ENCODE measurements around the gene ZNF787.

ZNF787 gene

GRCh38 chr19:56142897-56143434 lies 21.9 kb upstream of the ZNF787 start:
- no peak for DNase-seq

GRCh38 chr19:56142087-56142787 lies 21.1 kb upstream of the ZNF787 start:
- no peak for DNase-seq

- peak; percentile 20 to 36 for DNase-seq
Measured at GRCh38 chr19:56141417-56141993, 20.4 kb upstream of the ZNF787 start.

GRCh38 chr19:56140583-56141416 lies 19.7 kb upstream of the ZNF787 start, which contains the start of gene ZNF444:
TSS of gene ZNF444 (plus strand) at chr19:56141287. CDS start at chr19:56146912, 5,625 bp downstream.
- peak; percentile 100 for DNase-seq

DNA sequence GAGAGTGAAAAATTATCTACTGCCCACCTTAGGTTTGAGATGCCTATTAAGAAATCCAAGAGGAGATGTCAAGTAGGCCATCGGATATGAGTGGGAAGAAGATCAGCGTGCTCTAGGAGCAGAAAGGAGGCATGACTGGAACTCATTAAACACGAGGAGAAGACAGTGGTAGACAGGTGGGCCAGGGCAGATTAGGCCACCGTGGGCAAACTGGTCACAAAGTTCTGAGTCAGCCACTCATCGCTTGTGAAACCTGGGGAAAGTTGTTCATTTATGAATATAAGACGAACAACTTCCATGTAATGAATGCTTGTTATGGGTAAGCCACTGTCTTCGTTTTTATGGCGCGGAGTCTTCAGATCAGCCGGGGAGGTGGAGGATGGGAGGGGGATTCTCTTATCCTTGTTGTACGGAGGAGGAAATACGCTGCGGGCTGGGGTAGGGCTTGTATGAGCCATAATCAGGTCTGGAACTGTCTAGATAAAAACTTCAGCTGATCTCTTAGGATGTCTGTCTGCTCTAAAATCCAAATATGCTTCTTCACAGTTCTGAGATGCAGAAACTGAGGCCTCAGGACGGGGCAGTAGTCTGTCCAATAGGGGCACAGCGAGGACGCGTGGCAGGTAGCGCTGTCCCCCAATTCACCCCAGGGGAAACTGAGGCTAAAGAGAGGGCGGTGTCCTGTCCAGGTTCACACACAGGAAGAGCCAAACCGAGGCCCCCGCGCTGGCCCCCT lies 18.9 kb upstream of the ZNF787 start:
- no peak for DNase-seq

GRCh38 chr19:56138069-56138468 lies 17.0 kb upstream of the ZNF787 start:
- DNase-seq, result no peak

GRCh38 chr19:56137405-56137804 lies 16.3 kb upstream of the ZNF787 start:
- no peak for DNase-seq

- DNase-seq, result no peak
Measured at GRCh38 chr19:56136362-56136761, 15.3 kb upstream of the ZNF787 start.

- no peak for DNase-seq
Measured at GRCh38 chr19:56134654-56134921, 13.5 kb upstream of the ZNF787 start.

DNA sequence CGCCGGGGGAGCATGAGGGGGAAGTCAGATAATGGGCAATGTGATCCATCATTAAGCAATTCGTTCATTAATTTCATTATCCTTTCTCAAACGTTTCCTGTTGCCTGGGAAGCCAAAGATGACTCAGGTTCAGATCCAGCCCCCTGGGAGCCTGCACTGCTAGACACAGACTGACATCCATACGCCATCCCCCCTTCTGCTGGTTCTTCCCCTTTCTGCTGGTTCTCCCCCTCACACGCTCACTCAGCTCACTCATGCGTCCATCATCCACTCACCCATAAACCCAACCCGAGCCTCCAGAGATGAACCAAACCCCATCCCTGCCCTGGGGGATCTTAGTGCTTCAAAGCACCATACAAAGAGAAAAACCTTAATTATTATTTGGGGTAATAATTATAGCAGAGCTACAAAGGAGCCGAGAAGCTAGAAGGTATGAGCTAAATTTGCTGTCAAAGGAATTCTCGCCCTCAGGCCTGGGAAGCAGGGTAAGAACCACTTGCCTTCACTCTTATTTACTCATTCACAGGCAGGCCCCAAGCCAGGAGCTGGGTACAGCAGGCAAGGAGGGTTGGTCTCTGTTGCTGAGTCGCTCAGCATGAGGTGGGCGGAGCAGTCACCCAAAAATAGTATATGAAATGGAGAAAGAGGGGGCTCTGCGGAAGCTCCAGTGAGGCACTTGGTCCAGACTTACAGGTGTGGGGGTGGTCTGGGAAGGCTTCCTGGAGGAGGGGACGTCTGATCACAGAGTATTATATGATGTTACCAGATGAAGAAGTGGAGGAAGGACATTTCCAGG lies 13.0 kb upstream of the ZNF787 start:
- peak in 1 of 2 donors; percentile 31 for DNase-seq

- DNase-seq, result no peak
Measured at GRCh38 chr19:56132316-56132822, 11.3 kb upstream of the ZNF787 start.

- no peak for DNase-seq
Measured at GRCh38 chr19:56131651-56132050, 10.6 kb upstream of the ZNF787 start.

GRCh38 chr19:56130006-56130405 lies 8.9 kb upstream of the ZNF787 start:
- DNase-seq, result no peak

GRCh38 chr19:56126983-56127780 lies 6.1 kb upstream of the ZNF787 start:
- DNase-seq, result no peak

DNA sequence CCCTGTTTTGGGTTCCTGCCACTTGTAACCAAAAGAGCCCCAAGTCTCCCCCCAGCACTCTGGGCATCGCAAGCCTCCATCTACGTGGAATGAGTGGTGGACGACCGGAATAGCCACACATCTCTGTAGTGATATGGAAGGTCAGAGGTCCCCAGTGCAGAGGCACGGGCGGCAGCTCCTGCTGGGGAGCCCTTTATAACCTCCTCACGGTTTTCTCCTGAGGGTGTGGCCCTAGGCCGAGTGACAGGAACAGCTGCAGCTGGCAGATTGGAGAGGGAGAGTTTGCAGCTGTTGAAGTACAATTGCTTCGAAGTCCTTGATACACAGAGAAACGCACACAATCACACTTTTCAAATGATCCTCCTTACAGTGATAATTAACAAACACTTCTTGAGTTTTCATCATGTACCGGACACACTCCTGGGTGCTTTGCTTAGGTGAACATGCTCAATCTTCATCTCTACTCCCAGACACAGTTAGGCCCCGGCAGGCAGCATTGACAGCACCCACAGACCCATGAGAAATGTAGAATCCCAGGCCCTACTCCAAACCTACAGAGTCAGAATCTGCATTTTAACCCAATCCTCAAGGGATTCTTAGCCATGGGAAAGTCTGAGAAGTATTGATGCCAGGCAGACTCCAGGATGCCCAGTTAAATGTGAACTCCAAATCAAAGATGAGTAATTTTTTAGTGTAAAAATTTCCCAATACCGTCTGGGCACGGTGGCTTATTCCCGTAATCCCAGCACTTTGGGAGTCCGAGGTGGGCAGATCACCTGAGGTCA lies 4.9 kb upstream of the ZNF787 start:
- no peak for DNase-seq

DNA sequence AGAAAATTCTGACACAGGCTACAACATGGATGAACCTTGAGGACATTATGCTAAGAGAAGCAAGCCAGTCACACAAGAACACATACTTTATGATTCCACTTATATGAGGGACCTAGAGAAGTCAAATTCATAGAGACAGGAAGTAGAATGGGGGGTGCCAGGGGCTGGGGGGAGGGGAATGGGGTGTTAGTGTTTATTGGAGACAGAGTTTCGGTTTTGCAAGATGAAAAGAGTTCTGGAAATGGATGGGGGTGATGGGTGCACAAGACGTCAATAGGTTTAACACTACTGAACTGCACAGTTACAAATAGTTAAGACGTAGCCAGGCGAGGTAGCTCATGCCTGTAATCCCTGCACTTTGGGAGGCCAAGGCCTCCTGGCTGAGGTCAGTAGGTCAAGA lies 3.5 kb upstream of the ZNF787 start:
- DNase-seq, result peak in 1 of 2 donors; percentile 25

GRCh38 chr19:56123266-56123891 lies 2.3 kb upstream of the ZNF787 start:
- no peak for DNase-seq

- peak; percentile 85 for DNase-seq
Measured at GRCh38 chr19:56120371-56121179, 520 bp downstream of the ZNF787 start.

DNA sequence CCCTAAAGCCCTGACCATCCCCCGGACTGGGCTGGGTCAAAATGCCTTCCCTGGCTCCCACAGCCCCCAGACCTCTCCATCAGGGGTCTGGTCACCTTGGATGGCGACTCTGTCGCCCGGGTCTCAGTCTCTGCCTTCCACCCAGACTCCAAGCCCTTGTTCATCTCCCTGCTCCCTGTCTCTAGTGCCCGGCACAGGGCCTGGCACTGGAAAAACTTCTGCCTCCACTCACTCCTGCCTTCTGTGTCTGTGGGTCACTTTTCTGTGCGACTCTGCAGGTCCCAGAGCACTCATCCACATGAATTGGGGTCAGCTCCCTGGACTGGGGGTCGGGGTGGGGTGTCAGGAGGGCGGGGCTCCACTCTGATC lies 1.1 kb downstream of the ZNF787 start:
- DNase-seq, result no peak
